Prostate gland (tissue), 2 donors: Measurements from ENCODE around the gene SNX25.

Experiments
- POLR2A ChIP-seq: fragments of 450-650 bp; IDR thresholded peaks from one replicate; pipeline ENCODE4 v1.6.1; 2016; ENCODE audit warnings: antibody characterized with exemption, mild to moderate bottlenecking
- POLR2AphosphoS5 ChIP-seq: sonication (generic); formaldehyde crosslinking; IDR thresholded peaks from one replicate; pipeline ENCODE4 v1.6.1; 2017; ENCODE audit warnings: antibody characterized with exemption
- TF ChIP-seq, protein P1 (sequence below), 4 experiments: fragments of 200-600 bp in 2 of 4; fragments of 450-650 bp in 2 of 4; sonication (generic) in 2 of 4; IDR thresholded peaks; 1 replicate in 3 of 4; 2 replicates in 1 of 4; pipeline ENCODE4 v1.5.1; 2016 to 2019; ENCODE audit warnings: antibody characterized with exemption in 4 of 4, mild to moderate bottlenecking in 2 of 4, moderate library complexity in 2 of 4

DNA sequence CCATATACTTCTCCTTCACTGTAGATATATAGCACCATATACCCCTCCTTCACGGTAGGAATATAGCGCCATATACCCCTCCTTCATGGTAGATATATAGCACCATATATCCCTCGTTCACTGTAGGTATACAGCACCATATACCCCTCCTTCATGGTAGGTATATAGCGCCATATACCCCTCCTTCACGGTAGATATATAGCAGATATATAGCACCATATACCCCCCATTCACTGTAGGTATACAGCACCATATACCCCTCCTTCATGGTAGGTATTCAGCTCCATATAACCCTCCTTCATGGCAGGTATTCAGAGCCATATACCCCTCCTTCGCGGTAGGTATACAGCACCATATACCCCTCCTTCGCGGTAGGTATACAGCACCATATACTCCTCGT lies 12.5 kb downstream of the SNX25 start:
- TF ChIP-seq, protein P1, sequence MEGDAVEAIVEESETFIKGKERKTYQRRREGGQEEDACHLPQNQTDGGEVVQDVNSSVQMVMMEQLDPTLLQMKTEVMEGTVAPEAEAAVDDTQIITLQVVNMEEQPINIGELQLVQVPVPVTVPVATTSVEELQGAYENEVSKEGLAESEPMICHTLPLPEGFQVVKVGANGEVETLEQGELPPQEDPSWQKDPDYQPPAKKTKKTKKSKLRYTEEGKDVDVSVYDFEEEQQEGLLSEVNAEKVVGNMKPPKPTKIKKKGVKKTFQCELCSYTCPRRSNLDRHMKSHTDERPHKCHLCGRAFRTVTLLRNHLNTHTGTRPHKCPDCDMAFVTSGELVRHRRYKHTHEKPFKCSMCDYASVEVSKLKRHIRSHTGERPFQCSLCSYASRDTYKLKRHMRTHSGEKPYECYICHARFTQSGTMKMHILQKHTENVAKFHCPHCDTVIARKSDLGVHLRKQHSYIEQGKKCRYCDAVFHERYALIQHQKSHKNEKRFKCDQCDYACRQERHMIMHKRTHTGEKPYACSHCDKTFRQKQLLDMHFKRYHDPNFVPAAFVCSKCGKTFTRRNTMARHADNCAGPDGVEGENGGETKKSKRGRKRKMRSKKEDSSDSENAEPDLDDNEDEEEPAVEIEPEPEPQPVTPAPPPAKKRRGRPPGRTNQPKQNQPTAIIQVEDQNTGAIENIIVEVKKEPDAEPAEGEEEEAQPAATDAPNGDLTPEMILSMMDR (IDR thresholded peaks at IDR 0.05): no peak
- TF ChIP-seq POLR2A: no peak
- no peak for TF ChIP-seq POLR2AphosphoS5
